Middle frontal gyrus (tissue), 1 donor: ENCODE data around the gene SLX4.

Experiments used
- DNase-seq: peaks from one replicate; pipeline ENCODE4 v3.0.0-alpha.2; 2015; ENCODE audit warnings: low spot score; ENCODE audit errors: extremely low spot score

The SLX4 gene

DNA sequence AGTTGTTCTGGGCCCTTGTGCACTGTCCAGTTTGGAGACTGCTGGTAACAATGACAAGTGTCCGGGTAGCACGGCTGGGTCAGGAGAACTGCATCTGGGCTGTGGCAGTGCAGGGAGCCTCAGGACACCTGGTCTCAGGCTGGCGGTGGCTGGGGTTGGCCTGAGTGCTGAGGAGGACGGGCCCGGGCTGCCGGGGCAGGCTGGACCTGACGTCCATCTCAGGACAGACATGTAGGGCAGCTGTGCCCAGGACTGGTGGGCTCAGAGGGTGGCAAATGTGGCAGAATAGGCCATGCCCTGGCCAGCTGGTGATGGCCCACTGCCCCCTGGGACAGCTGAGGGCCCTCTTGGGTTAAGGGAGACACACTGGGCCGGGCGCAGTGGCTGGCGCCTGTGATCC lies 30.0 kb downstream of the SLX4 start:
- DNase-seq = no peak

DNA sequence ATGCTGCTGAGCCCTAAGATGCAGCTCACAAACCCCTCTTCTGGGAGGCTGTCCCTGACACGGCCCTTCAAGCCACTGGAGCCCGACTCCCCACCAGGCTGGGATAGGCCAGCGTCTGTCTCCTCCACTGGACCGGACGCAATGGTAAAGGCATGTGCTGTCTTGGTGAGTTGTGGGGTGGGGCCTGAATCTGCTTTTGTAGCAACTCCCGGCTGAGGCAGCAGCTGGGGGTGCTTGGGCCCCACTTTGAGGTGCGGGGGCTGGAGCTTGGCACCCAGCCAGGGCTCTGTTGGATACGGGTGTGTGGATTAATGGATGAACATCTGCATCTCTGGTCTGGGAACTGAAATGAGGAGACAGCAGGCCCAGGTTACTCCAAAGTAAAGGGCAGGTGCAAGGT lies 30.7 kb downstream of the SLX4 start:
- DNase-seq = no peak

DNA sequence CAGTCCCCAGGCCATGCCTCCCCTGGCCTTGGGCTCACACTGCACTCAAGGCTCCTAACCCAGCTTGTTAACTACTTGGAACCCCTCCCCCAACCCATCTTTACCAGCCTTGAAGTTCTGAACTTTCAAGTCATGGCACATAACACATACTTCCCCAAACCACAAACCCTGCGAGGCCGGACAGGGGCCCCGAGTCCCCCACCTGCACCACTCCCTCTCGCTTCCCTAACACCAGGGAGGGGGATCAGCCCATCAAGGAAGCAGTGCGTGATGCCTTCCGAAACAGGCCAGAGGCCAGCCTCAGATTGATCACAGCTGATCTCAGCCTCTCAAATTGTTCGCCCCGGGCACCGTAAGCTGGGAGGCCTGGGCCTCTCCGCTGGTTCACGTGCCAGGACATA lies 31.2 kb downstream of the SLX4 start:
- no peak for DNase-seq

DNA sequence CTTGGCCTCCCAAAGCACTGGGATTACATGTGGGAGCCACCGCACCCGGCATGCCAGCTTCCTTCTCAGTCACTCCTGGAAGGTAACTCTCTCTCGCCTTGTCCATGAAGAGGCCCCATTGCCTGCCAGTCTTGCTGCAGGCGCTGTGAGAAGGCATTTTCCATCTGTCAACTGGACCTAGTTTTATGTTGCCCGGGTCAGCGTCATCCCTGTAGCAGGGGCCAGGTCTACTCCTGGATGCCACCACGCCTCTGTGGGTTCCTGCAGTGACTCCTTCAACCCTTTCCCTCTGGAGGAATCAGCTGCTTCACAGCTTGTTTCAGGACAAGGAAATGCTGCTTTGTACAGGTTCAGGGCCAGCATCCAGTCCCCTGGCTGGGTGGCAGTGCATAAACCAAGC lies 31.6 kb downstream of the SLX4 start:
- DNase-seq = no peak

DNA sequence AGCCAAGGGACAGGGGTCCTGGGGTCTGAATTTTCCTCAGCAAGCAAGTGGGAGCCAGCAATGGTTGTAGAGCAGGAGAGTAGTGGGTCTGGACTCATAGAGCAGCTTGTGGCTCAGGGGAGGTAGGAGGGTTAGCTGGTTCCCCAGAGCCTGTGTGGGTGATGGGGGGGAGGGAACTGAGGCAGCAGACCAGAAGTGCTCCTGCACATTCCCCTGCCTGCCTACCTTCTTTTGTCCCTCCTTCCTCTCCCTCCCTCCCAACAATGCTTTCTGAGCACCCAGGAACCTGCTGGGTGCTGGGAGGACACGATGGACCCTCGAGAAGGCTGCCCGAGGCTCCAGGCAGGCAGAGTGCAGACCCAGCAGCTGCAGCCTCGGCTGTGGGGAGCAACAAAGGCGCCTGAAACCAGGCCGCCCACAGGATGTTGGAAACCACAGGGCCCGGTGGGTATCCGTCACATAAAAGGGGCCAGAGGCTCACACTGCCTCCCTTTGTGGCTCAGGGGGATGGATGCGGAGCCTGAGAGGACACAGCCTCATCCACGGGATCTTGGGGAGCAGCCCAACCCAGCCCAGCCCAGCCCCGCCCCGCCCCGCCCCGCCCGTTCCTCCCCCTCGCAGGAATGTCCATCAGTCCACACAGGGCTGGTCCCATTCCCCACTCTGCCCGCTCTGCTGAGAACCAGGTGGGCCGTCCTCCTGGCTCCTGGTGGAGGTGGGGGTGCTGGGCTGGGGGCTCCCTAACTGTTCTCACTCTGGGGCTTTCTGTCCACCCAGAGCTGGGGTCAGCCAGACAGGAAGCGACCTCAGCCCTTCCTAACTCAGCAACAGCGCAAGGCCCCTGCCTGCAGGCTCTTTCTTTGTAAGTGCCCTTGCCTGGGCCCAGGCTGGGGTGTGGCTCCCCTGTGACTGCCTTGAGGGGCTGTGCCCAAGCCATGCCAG lies 32.5 kb downstream of the SLX4 start:
- no peak for DNase-seq

DNA sequence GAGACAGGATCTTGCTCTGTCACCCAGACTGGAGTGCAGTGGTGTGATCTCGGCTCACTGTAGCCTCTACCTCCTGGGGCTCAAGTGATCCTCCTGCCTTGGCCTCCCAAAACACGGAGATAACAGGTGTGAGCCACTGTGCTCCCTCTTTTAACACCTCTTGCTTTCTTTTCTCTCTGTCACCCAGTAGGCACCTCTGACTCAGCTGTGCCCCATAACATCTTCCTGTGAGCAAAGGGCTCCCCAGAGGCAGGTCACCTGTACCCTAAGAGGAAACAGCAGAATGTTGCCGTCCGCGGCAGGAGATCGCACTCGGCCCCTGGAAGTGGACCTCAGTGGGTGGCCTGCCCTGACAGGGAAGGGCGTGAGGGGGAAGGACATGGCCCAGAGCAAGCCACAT lies 33.3 kb downstream of the SLX4 start:
- DNase-seq = no peak

DNA sequence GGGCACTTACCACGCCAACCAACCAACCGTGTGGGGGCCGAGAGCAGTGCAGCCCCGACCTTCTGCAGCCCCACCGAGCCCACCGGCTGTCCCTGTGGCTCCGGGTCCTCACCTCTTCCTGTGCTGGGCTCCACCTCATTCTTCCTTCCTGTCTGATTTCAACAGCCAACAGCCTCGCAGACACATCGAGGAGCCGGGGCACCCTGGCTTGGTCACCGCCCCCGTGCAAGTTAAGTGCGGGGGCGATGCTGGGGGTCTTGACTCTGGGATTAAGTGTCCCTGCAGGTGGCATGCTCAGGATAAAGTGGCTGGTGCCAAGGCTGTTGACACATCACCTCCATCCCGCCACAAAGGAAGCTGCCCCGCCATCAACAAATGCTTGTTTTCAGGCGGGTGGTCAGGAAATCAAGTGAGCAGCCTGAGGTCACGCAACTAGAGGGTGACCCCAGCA lies 34.1 kb downstream of the SLX4 start, which contains the start of gene NLRC3:
NLRC3 (minus strand) TSS at position 102 of the 451 bp plus-strand sequence. CDS start 12,367 bp downstream, outside the sequence.
- DNase-seq = no peak

DNA sequence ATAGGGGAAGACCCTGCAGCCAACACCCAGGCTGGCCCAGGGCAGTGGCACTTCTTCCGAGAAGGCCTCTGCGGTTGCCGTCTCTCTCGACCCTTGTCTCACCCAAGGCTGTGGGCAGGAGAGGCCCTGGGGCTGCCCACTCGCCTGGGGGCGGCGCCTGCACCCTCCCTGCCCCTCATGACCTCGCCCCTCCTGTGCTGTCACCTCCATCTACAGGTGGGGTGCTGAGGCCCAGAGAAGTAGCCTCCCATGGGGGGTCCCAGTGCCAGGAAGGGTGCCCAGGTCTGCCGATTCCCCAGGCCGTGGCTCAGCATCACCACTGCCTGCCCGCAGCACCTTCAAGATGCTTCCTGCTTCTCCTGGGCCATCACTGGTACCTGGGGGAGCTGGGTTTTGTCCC lies 35.2 kb downstream of the SLX4 start:
- DNase-seq = no peak

DNA sequence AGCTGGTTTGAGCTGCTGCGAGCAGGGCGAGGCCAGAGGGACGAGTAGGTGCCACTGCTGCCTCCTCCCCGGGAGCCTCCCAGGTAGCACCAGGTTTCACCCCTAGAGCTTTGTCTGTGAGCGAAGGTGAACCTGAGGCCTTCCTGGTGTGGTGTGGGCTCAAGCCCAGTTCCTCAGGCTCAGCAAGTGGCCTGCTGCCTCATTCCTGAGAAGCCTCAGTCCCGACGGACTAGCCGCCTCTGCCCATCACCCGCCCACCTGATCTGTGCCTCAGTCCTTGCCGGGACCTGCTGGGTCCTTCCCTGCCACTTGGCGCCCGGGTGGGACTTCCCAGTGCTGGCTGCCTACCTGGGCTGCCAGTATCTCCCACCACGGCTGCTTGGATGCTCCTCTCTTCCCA lies 35.9 kb downstream of the SLX4 start:
- no peak for DNase-seq

DNA sequence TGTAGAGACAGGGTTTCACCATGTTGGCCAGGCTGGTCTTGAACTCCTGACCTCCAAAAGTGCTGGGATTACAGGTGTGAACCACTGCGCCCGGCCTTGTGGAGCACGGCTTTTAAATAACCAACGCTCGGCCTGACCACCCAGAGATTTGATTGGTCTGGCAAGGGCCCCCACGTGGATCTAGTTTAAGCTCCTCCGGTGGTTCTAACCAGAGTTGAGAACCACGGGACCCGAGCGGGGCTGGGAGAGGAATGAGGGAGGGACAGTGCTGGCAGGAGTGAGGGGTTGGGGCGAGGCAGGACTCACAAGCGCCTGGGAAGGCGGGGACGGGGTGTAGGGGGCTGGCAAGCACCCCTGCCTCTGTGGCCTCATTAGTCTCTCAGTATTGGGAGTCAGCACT lies 37.2 kb downstream of the SLX4 start:
- no peak for DNase-seq

DNA sequence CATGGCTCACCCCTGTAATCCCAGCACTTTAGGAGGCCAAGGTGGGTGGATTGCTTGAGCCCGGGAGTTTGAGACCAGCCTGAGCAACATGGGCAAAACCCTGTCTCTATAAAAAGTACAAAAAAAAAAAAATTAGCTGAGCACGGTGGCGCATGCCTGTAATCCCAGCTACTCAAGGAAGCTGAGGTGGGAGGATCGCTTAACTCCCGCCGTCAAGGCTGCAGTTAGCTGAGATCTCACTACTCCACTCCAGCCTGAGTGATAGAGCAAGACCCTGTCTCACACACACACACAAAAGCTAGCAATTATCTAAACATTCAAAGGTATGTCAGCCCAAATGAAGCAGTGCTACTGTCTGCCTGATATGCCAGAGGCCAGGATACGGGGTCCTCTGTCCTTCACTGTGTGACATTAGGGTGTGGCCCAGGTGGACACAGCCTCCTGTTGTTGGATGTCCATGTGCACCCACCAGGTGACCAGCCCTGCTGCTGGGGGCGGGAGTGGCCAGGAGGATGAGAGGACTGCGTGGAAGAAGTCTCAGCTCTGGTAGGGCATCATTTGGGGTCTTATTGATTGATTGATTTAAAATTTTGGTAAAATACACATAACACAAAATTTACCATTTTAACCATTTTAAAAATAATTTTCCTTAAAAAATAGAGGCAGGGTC lies 38.1 kb downstream of the SLX4 start:
- DNase-seq = no peak

DNA sequence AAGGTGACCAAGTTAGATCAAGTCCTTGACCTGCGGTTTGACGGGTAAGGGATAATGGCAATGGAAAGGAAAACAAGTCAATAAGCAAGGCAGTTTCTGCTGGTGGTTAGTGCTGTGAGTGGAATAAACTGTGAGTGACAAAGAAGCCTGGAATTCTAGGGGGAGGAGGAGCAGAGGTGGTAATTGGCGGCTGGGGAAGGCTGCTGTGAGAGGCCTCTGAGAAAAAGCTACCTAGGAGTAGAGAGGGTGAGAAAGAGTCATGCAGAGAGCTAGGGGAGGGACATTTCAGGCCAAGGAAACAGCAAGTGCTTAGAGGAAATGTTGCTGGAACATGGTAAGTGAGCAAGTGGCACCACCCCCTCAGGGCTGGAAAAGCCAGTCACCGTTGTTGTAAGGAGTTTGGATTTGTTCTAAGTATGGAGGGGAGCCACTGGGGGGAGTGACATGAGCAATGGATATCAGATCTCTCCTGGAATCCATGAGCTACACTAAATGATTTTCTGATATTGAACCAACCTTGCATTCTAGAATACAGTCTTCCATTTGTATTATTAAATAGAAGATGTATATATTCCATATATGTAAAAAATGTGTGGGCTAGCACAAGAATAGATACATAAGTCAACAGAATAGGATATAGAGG lies 40.9 kb downstream of the SLX4 start:
- no peak for DNase-seq

DNA sequence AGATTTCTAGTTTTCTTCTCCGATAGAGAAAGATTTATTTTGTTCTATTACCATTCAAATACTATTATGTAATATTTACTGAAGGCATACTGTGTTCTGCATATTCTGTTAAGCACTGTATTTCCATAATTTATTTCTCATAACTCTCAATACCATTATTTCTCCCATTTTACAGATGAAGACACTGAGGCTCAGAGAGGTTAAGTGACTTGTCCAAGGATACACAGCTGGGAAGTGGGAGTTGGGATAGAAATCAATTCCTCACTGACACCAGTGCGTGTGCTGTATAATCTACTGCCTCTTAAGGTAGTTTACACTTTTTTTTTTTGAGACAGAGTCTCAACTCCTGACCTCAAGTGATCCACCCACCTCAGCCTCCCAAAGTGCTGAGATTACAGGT lies 41.6 kb downstream of the SLX4 start:
- DNase-seq = no peak

DNA sequence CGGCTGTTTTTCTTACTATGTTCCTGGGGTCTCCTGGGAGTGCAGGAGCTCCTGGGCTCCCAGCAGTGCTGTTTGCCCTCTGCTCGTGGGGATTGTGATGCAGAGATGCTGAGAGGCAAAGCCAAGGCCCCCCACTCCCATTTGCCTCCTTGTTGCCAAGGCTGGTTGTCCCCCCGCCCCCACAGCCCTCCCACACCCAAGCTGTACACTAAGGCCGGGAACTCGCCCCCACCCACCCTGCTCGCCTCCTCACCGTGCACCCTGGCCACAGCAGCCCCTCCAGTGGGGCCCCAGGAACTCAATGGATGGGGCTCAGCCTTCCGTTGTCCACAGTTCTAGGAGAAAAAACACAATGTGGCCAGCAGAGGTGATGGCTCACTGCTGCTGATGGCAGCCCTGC lies 44.4 kb downstream of the SLX4 start:
- DNase-seq = no peak

DNA sequence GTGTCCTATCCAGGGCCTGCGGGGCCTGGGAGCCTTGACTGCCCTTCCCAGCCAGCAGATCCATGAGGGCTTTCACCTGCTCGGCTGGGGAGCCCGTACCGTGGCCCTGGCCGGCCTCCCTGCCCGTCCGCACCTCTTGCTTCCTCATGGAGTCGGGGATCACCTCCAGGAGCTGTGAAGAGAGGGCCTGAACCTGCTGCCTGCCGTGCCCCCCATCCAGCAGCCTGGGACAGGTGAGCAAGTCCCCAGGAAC lies 46.6 kb downstream of the SLX4 start:
- DNase-seq = no peak

DNA sequence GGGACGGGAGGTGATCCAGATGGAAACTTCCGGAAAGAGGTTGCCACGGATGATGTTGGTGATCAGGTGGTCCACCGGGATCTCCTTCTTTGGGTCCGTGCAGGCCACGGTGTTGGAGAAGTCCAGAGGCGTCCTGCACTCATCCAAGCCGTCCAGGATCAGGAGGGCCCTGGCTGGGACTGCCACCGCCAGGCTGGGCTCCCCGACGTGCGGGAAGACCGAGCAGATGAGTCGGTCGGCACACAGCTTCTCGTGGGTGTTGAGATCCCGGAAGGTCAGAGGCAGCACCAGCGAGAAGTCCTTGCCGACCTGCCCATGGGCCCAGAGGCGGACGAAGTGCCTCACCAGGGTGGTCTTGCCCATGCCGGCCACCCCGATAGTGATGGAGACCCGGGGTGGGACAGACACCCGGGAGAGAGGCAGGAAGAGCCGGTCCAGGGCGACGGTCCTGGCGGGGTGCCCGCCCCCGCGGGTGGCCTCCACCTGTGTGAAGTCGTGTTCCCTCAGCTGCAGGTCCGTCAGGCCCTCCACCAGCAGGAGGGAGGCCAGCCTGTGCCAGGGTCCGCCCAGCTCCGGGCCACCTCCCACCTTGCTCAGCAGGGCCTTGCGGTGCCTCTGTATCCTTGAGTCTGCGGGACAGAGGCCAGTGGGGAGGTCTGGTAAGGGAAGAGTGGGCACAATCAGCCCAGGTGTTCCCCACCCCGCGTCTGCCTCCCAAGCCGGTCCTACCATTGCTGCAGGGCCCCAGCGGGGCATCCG lies 47.1 kb downstream of the SLX4 start:
- DNase-seq = no peak

DNA sequence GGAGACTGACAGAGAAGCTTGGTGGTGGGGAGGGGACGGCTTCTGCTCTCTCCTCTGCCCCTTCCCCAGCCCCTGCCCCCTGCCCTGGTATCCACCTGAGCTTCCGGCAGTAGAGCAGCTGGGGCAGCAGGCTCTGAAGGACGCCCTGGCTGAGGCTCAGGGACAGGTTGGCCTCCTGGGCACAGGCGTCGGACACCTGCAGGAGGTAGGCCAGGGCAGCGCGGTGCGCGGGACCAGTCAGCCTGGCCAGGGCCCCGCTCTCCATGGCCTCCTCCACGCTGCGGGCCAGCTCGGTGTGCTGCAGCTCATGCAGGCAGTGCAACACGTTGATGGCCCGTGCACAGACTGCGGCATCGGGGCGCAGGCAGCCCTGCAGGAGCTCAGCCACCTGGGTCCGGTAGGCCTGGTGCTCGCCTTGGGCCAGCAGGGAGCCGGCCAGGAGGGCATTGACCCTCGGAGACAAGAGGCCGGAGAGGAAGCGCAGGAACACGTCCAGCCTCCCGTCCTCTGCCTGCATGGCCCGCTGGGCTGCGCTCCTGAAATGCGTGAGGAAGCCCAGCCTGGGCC lies 48.4 kb downstream of the SLX4 start:
- no peak for DNase-seq

DNA sequence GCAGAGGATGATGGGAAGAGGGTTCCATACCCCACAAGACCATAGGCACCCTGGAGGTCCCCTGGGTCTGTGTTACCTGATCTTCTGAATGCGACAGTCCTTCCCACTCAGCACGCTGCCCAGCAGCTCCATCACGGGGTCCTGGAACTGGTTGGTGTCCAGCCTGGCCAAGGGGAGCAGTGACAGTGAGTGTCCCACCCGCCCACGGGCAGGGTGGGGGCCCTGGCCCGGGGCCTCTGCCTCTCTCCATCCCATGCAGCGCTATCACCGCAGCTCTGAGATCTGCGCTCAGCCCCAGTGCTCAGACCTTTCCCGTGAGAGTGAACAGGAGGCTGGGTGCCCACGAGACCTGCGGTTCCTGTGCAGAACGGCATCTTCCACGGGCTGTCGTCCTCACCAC lies 49.8 kb downstream of the SLX4 start:
- no peak for DNase-seq

DNA sequence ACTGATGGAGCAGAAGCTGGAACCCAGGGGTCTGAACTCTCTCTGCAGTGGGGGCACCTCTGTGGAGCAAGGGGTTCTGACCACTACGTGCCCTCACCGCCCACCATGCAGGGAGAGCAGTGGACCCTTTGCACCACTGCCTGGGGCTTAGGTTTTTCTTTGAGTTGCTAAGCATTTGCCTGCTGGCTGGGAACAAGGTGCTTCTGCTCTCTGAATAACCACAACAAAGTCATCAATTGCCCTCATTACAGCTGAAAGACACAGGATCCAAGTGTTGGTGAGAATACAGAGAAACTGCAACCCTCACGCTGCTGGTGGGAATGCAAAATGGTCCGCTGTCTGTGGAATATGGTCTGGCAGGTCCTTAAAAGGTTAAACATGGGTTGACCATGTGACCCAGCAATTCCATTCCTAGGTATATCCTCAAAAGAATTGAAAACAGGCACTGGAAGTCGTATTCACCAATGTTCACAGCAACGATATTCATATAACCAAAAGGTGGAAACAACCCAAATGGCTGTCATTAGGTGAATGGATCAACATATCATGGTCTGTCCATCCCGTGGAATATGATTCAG lies 57.0 kb downstream of the SLX4 start:
- DNase-seq = no peak

DNA sequence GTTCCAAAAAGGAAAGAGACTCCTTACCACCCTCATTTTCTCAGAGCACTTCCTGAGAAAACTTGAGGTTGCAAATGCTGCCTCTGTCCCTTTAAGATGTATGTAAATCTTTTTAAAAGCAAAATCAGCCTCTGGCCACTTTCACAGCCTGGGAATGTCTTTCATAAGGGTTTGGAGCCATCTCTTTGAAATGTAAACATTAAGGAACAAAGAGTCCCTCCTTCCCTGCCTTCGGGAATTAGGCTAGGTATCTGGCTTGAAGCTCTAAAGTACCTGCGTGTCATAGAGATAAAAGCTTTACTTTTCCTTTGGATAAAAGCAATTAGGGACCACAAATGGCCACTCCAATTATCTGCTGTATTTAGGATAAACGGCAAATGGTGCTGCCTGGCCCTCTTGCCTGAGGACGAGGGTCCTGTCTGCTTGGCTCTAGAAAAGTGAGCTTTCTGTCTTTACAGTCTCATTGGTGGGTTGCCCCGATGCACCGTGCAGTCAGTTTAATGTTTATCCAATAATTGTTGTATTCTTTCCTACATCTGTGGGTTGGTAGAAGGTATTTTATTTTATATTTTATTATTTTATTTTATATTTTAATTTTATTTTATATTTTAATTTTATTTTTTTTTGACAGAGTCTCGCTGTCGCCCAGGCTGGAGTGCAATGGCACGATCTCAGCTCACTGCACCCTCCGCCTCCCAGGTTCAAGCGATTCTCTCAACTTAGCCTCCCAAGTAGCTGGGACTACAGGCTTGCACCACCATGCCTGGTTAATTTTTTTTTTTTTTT lies 58.1 kb downstream of the SLX4 start:
- DNase-seq = no peak
